GM21360 (cell line): ENCODE results near the gene CTNNA1.
"Not testable (repeated sequence)": the region's sequence is repeated elsewhere in the genome, so short reads cannot be mapped to it uniquely, and the experiment has no call there.

Source experiments
- ATAC-seq: cut with Tn5 transposase; IDR thresholded peaks from one replicate; pipeline ENCODE4 v1.9.1; 2021; ENCODE audit warnings: mild to moderate bottlenecking, moderate library complexity; ENCODE audit not compliant: unreplicated experiment

The CTNNA1 gene

DNA sequence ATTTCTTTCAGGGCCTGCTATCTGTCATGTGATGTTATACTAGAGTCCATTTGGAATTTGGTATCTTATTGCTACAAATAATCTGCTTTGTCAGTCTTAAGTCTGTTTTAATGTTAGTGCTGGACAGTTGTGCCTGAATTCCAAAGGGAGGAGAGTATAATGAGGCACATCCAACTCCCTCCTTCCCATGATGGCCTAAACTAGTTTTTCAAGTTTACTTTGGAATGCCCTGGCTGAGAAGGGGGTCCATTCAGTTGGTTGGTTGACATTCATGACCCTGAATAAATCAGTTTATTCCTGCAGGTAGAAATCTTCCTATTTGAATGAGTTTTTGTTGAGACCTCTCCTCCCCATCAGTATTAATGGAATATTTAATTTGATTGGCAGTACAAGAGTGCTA, 131.3 kb downstream of the CTNNA1 start:
- no peak for ATAC-seq

DNA sequence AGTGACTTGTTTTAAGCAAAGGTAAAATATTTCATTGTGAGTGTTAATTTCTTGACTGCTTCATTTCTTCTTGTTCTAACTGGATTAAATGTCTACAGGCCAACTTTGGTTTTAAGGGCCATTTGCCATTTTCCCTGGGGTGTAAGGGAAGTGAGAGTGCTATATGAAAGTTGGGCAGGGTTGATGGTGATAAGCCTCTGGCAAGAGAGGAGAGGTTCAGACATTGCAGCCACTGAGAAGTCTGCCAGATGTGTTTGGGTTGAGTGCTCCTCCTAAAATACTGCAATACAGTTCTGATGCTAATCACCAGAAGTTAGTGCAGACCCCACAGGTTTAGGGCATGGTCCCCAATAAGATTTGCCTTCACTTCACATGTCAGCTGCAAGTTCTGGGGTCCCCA, 136.8 kb downstream of the CTNNA1 start:
- ATAC-seq, result no peak

DNA sequence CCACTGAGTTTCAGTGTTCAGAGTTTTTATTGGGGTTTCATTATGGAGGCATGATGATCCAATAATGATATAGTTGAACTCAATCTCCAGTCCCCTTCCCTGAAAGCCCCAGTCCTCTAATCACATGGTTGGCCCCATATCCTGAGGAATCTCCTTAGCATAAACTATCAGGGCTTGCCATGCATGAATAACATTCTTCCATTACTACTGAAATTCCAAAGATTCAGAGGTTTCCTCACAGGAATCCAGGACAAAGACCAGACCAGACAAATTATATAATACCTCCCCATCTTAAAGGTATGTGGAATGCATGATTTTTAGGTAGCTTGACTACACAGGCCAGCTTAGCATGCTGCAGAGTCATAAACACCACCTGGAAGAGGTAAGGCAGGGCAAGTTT, 137.4 kb downstream of the CTNNA1 start:
- ATAC-seq, result no peak

DNA sequence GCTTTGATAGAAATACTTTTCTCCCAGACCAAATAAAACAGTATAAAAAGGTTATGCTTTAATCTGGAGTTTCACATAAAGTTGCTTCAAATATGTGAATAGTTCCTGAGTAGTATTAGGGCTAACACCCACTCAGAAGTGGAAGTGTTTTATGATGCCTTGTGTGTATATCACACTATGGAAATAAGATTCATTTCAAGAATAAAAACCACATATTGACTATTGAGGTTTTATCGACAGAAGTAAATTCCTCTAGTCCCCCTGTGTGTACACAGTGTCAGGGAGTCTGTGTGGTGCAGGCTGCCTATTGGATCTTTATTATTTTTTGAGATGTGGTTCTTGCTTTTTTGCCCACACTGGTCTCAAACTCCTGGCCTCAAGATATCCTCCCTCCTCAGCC, 142.7 kb downstream of the CTNNA1 start:
- no peak for ATAC-seq

DNA sequence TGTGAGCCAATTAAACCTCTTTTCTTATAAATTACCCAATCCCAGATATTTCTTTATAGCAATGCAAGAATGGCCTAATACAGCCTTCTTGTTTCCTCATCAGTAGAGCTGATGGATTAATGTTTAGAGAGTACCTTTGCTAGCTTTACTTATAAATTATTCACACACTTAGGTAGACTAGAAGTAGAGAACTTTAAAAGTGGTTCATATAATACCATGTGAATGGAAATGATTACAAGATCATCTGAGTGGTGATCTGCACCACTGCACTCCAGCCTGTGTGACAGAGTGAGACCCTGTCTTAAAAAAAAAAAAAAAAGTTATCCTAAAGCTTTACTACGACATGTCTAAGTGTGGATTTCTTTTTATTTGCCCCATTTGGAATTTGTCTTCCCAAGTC, 145.1 kb downstream of the CTNNA1 start:
- no peak for ATAC-seq

DNA sequence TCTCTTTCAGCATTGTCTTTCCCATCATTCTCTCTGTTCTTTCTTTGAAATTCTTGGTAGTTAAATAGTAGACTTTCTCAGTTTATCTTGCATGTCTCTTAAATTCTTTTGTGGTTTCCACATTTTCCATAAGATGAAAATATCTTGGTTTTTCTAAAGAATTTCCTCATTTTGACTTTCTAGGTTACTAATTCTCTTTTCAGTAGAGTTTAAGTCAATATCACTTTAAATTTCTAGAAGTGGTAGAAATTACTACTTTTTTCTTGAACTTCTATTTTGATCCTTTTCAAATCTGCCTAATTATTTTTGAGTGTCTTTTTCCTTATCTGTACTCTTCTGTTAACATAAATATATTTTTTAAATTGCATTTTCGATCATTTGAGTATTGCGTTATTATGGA, 145.5 kb downstream of the CTNNA1 start:
- no peak for ATAC-seq

DNA sequence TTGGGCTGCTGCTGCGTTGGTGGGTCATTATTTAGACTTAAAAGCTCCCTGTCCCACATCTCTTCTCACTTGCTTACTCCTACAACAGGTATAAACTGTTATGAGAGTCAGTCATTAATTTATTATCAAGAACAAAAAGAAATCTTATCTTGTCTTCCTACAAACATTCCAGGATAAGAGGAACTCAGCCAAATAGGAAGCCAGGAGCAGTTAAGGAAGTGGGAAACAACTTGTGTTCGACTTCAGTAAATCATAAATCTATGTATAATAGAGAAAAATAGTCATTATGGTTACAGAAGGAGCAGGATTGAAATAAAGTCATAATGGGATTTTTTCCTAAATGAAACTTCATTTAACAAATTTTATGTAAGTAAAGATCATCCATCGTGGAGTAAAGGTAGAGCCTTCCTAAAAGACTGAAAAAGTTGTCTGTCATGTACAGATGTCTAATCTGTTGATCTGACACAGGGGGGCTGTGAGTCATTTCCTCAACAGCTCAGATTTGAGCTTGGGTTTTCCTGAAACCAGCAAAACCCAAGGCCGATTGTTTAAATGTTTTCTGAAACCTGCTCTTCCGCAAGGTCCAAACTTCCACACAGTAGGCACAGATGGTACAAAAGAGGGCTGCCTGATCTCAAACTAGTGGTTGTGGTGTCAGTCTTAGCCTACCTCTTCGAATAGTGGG, 147.2 kb downstream of the CTNNA1 start:
- no peak for ATAC-seq

DNA sequence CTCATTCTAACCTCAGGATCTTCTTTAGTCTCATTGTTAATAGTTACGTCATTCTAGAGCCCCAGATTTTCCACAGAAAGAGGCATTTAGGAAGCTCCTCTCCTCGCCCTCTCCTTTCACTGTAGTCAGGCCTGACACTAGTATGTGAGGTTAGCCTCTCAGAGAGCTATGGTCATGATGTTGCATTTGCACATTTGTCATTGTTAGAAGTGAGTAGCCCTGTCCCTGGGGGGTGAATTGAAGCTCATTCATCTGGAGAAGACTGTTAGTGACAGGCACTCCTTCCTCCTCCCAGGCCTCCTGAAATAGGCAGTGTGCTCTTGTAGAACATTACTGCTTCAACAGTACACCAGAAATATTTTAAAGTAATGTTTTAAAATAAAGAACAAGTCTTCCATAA, 148.5 kb downstream of the CTNNA1 start:
- no peak for ATAC-seq

DNA sequence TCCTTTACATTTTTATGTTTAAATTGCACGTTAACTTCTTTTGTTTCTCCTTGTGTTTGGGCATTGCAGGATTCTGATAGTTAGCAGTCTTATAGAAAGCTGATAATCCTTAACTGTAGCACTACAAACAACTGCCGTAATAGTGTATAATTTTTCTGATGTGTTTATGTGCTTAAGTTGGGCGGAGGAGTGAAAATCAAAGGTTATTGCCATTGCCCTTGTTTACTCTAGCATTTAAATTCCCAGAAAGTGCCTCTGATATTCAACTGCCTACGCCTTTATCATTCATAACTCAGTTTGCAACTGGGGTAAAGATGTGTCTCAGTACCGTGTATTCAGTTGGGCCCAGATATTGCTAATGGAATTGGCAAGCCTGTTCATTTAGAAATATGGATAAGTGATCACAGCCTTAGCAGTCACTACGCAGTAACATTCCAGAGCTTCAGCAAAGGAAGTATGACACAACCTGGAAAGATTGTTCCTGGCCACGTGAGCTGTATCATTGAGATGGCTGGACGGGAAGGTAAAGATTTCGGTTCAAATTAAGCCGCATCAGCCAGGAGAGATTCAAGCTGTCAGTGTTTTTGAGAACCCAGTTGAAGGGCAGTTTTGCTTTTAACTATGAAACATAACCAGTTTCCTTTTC, 150.0 kb downstream of the CTNNA1 start:
- no peak for ATAC-seq

DNA sequence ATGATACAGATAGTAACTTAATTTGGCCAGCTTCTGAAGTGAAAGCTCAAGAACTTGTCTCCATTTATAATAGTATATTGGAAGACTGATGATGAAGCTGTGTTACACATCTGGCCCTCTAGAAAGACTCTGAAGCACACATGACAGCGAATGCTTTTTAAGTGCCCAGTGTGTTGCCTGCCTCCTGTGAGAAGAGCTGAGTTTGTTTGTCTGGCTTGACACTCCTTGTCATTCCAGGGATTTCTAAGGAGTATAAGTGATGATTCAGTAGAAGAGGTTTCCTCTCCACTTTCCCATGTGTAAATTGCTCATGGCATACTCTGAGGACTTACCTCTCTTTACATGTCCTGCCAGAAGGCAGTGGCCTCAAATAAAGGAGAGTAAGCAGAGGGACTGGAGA, 152.3 kb downstream of the CTNNA1 start:
- ATAC-seq, result no peak

DNA sequence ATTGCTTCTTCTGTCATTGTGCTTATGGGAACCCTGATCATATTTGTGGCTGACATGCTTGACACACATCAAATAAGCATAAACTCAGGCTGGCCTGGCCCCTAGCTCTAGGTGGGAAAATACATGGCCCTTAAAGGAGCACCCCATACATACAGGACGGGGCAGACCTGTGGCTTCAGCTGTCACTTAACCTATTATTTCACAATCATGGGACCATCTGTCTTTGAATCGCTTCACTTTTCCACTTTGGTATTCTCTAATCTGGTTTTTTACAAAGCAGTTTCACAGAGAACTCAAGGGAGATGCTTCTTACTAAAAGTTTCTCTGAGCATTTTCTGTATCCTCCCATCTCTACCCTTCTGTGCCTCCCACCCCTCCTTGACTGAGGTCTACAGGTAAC, 156.5 kb downstream of the CTNNA1 start:
- ATAC-seq, result no peak

DNA sequence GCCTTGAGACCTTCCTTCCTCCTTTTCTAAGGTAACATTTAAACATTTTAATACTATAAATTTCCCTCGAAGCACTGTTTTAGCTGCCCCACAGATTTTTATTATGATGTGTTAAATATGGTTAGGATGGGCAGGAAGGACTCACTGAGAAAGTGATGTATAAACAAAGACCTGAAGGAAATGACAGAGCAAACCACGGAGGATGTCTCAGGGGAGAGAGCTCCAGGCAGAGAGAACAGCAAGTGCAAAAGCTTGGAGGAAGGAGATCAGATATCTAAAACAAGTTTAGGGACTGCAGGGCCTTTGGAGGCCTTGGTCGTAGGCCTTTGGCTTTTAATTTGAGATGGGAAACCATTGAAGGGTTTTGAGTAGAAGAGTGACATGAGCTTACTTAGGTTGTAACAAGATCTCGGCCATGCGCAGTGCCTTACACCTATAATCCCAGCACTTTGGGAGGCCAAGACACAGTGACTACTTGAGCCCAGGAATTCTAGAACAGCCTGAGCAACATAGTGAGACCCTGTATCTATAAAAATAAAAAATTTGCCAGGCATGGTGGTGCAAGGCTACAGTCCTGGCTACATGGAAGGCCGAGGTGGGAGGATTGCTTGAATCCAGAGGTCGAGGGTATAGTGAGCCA, 157.4 kb downstream of the CTNNA1 start:
- no peak for ATAC-seq

DNA sequence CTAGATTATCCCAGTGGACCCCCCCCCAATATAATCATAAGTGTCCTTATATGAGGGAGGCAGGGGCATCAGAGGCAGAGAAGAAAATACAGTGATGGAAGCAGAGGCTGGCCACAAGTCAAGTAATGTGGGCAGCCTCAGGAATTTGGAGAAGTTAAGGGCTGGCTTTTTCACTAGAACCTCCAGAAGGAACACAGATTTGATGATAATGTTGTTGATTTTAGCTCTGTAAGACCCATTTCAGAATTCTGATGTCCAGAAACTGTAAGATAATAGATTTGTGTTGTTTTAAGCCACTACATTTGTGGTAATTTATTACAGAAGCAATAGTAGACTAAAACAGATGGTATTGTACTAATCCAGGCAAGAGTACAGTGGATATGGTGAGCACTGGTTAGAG, 158.2 kb downstream of the CTNNA1 start:
- no peak for ATAC-seq

DNA sequence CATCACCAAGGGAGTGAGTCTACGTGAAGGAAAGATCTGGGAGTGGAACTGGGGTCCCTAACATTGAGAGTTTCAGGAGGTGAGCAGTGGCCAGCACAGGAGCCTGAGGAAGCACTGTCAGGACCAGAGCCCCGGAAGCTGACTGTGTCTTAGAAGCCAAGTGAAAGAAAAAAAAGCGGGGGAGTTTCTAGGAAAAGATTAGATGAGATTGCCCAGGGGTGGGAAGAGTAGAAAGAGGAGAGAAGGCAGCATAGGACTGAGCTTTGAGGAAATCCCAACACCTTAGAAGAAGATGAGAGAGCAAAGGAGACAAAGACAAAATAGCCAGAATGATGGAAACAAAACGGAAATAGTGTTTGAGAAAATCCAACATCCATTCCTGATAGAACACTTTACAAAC, 158.9 kb downstream of the CTNNA1 start:
- ATAC-seq, result no peak

DNA sequence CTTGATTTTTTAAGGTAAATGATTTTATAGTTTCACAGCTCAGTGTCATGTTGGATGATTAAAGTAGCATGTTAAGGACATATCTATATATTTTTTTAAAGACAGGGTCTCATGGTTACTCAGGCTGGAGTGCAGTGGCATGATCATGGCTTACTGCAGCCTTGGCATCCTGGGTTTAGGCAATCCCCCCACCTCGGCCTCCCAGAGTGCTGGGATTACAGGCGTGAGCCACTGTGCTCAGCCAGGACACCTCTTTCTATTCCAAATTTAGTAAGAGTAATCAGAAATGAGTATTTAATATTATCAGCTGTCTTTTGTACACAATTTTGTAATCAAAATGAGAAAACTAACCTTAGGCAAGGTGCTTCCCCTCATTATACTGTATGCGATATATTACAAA, 160.5 kb downstream of the CTNNA1 start:
- ATAC-seq, result no peak

DNA sequence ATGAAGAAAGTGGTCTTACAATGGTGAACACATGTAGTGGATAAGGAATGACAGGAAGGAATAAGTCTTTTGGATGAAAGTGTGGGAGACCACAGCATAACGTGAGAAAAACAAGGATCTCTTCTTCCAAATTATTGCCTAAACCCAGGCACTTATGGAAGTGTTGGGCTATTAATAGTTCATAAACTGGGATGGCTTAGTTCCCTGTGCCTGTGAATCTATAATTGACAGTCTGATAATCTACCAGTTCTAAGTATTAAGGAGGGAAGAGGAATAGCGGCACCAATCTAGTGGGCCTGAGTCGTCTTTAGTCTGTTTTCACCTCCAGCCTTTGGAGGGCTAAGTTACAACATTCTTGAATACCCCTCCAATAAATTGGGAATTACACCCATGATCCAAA, 161.1 kb downstream of the CTNNA1 start:
- no peak for ATAC-seq

DNA sequence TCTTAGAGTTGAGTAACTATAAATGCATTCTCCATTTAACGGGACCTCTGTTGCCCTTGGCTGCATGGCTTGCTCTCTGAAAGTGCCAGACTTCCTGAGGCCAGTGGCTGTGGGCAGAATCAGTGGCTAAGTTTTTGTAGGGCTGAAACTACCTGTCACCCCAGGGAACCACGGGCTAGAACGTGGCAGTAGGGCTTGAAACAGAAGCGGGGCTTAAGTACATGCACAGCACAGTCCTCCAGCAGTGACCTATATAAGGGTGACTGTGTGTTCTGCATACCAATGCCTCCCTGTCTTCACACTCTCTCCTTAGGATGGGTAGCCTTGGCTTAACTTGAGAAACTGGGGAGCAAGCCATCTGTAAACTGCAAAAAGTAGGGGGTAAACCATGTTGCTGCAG, 165.5 kb downstream of the CTNNA1 start:
- no peak for ATAC-seq

DNA sequence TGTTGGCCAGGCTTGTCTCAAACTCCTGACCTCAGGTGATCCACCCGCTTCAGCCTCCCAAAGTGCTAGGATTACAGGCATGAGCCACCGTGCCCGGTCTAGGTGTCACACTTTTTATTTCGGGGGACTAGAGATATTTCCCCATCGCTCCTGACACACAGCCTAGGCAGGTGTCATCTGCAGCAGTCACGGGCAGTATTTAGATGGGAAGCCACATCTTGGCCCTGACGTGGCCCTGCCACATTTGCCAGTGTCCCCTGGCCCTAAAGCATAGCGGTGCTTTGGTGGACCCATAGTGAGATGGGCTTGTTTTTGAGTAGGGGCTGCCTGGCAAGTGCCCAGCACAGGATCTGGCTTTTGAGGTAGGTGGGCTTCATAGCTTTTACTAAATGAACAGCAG, 167.0 kb downstream of the CTNNA1 start:
- no peak for ATAC-seq

DNA sequence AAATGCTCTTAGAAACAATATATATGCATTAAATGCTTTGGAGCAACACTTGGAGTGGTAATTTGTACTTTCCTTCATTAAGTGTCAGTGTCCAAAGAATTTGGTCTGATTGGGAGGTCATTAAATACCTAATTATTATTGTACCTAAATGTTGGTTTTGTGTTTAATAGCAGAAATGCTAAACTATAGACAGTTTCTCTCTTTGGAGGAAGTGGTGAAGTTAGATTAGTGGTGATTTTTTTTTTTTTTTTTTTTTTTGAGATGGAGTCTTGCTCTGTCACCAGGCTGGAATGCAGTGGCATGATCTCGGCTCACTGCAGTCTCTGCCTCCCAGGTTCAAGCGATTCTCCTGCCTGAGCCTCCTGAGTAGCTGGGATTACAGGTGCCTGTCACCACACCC, 168.1 kb downstream of the CTNNA1 start:
- not testable (repeated sequence) for ATAC-seq

DNA sequence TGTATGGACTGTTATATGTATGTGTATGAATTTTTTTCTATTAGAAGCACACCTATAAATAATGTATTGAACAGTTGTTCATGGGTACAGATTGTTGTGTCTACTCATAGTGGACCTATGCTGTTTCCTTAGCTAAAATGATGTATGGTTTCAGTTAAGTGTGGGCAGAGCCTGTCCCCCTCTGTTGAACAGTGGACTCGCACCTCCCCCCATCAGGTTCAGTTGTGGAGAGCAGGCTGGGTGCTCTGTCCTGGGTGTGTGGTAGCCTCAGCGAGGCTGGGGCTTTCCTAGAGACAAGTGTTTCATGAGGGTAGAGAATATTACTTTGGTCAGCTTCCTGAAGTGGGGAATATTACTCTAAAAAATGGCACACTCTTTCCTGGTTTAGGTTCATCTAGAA, 169.3 kb downstream of the CTNNA1 start:
- ATAC-seq, result no peak

DNA sequence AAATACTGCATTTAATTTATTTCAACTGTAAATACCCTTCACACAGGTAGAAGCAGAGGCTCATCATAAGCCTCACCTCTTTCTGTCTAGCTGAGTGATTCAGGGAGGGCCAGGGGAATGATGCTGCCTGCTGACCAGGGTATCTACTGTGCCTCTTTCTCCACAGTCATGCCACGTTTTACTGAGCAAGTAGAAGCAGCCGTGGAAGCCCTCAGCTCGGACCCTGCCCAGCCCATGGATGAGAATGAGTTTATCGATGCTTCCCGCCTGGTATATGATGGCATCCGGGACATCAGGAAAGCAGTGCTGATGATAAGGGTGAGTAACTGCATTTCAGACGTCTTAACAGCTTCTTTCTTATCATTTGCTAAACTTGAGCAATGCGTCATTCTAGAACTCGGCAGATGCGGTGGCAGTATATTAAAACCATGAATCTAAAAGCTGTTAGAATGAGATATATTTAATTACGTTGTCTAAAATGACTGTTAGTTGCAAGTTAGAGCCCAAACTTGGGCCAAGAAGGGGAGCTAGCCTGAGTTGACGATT, 171.9 kb downstream of the CTNNA1 start:
- no peak for ATAC-seq

DNA sequence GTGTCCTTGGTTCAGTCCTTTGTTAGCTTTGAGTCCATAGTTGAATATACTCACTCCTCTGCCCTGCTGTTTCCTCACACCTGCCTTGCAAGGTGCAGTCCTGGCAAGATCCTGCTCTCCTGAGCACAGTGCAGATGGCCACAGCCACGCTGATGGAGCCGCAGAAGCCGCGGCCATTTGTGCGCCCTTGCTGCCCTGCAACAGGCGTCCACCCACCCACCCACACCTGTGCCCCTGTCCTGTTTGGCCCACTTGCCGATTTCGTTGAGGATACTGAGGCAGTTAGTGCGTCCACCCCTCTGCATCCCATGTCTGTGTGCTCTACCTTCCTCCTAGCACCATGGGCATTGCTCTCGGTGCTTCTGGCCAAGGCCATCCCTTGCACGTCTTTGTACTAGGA, 173.0 kb downstream of the CTNNA1 start:
- no peak for ATAC-seq
